GM10248 (cell line): Measurements from ENCODE around the gene CCL14.

Source experiments
- CTCF ChIA-PET: fragments of 300-600 bp; sonication (Branson Sonifier 250); formaldehyde crosslinking; extraction: SDS; loops from one replicate; lab custom pipeline; 2021; ENCODE audit warnings: antibody characterized with exemption; lab: Yijun Ruan, JAX
- POLR2A ChIA-PET: fragments of 350-650 bp; sonication (Branson Sonifier 250); formaldehyde crosslinking; extraction: SDS; loops from one replicate; lab custom pipeline; 2020; ENCODE audit warnings: antibody characterized with exemption; lab: Yijun Ruan, JAX
- DNase-seq: peaks from one replicate; pipeline ENCODE4 v3.0.0; 2012; ENCODE audit errors: extremely low spot score
- CTCF ChIP-seq: IDR thresholded peaks from 2 replicates; pipeline ENCODE4 v1.5.1; 2012; ENCODE audit warnings: mild to moderate bottlenecking, low read depth; ENCODE audit errors: extremely low read depth, missing control alignments, control extremely low read depth

CCL14 gene

GRCh38 chr17:35972535-35972934 is 14.0 kb downstream of the CCL14 start:
- POLR2A ChIA-PET = no interaction called here
- CTCF ChIA-PET = interaction anchor here (2.4 to 19.4 kb wide), 2 partner anchors 9 to 176 kb away, joined by 11 to 420 read pairs; partner anchors contain the start of gene CCL16
- no peak for DNase-seq
- TF ChIP-seq CTCF = no peak

GRCh38 chr17:35972066-35972465 is 14.5 kb downstream of the CCL14 start:
- ChIA-PET CTCF (interaction anchor here (0.7 to 19.4 kb wide), 6 partner anchors 10 to 511 kb away, joined by 3 to 420 read pairs (median 8); partner anchors contain the start of gene CCL16), POLR2A (no interaction called here)
- TF ChIP-seq CTCF = no peak

GRCh38 chr17:35969558-35970380 is 16.8 kb downstream of the CCL14 start:
- POLR2A ChIA-PET = no interaction called here
- TF ChIP-seq CTCF = peak; percentile 85
- CTCF ChIA-PET = interaction anchor here (0.6 to 19.4 kb wide), 50 partner anchors 8 to 513 kb away, joined by 3 to 420 read pairs (median 4); partner anchors contain the start of genes CCL14, CCL16 and CCL4L2
- peak; percentile 70 for DNase-seq

More at GRCh38 chr17:35972066-35972465, 14.5 kb downstream of the CCL14 start:
- DNase-seq = no peak

GRCh38 chr17:35968520-35969054 is 17.9 kb downstream of the CCL14 start:
- CTCF ChIA-PET = interaction anchor here (0.7 to 19.4 kb wide), 27 partner anchors 10 to 514 kb away, joined by 3 to 420 read pairs (median 5); partner anchors contain the start of genes CCL14, CCL16 and CCL4L2
- POLR2A ChIA-PET = no interaction called here
- TF ChIP-seq CTCF = no peak
- no peak for DNase-seq

- no peak for TF ChIP-seq CTCF
- ChIA-PET POLR2A (no interaction called here), CTCF (interaction anchor here (19.4 kb wide), 1 partner anchor 183 kb away, joined by 420 read pairs; no protein-coding TSS in a partner anchor)
- no peak for DNase-seq
Measured at GRCh38 chr17:35965272-35965671, 21.3 kb downstream of the CCL14 start.

GRCh38 chr17:35963663-35964062 is 22.9 kb downstream of the CCL14 start:
- POLR2A ChIA-PET = no interaction called here
- no peak for DNase-seq
- CTCF ChIA-PET = interaction anchor here (0.9 to 1.8 kb wide), 4 partner anchors 12 to 520 kb away, joined by 4 to 7 read pairs (median 4); no protein-coding TSS in a partner anchor
- no peak for TF ChIP-seq CTCF
